HG03139 (cell line): ENCODE results near the gene MADD.
"Not testable (repeated sequence)": the region's sequence is repeated elsewhere in the genome, so short reads cannot be mapped to it uniquely, and the experiment has no call there.

Experiments used
- ATAC-seq: cut with Tn5 transposase; IDR thresholded peaks from one replicate; pipeline ENCODE4 v1.9.1; 2021; ENCODE audit not compliant: unreplicated experiment

The MADD gene

GRCh38 chr11:47317064-47317828, 47.3 kb downstream of the MADD start:
- ATAC-seq = no peak

- ATAC-seq = no peak
Observed at GRCh38 chr11:47318166-47318565, 48.2 kb downstream of the MADD start.

- no peak for ATAC-seq
Observed at GRCh38 chr11:47324520-47324919, 54.6 kb downstream of the MADD start.

- no peak for ATAC-seq
Observed at GRCh38 chr11:47325271-47326041, 55.5 kb downstream of the MADD start.

- ATAC-seq = no peak
Observed at GRCh38 chr11:47326198-47326597, 56.3 kb downstream of the MADD start.

GRCh38 chr11:47327025-47327424, 57.1 kb downstream of the MADD start:
- ATAC-seq = no peak

GRCh38 chr11:47327949-47328348, 58.0 kb downstream of the MADD start:
- no peak for ATAC-seq

GRCh38 chr11:47328449-47329390, 58.8 kb downstream of the MADD start:
- ATAC-seq = no peak

GRCh38 chr11:47329431-47329986, 59.6 kb downstream of the MADD start:
- no peak for ATAC-seq

- ATAC-seq = no peak
Observed at GRCh38 chr11:47329987-47330931, 60.3 kb downstream of the MADD start.

- no peak for ATAC-seq
Observed at GRCh38 chr11:47331454-47332302, 61.7 kb downstream of the MADD start.

GRCh38 chr11:47332303-47332711, 62.4 kb downstream of the MADD start:
- ATAC-seq = no peak

- ATAC-seq = no peak
Observed at GRCh38 chr11:47332791-47333525, 63.0 kb downstream of the MADD start.

- no peak for ATAC-seq
Observed at GRCh38 chr11:47333526-47333845, 63.6 kb downstream of the MADD start.

- no peak for ATAC-seq
Observed at GRCh38 chr11:47333886-47334443, 64.0 kb downstream of the MADD start.

GRCh38 chr11:47334699-47335411, 64.9 kb downstream of the MADD start:
- not testable (repeated sequence) for ATAC-seq

- ATAC-seq = no peak
Observed at GRCh38 chr11:47335733-47336132, 65.8 kb downstream of the MADD start.
